B cell (primary cell): ENCODE results near the gene RIC3.

Source experiments
- EZH2 ChIP-seq: IDR thresholded peaks from 2 replicates; pipeline ENCODE4 v1.6.1; 2012; ENCODE audit warnings: borderline replicate concordance, low read depth, mild to moderate bottlenecking, moderate library complexity, low read length; ENCODE audit not compliant: insufficient read depth, poor library complexity, severe bottlenecking
- TF ChIP-seq, protein P1 (sequence below): fragments of 200-600 bp; IDR thresholded peaks from one replicate; pipeline ENCODE4 v1.8.0; 2022; ENCODE audit warnings: antibody characterized with exemption, mild to moderate bottlenecking

DNA sequence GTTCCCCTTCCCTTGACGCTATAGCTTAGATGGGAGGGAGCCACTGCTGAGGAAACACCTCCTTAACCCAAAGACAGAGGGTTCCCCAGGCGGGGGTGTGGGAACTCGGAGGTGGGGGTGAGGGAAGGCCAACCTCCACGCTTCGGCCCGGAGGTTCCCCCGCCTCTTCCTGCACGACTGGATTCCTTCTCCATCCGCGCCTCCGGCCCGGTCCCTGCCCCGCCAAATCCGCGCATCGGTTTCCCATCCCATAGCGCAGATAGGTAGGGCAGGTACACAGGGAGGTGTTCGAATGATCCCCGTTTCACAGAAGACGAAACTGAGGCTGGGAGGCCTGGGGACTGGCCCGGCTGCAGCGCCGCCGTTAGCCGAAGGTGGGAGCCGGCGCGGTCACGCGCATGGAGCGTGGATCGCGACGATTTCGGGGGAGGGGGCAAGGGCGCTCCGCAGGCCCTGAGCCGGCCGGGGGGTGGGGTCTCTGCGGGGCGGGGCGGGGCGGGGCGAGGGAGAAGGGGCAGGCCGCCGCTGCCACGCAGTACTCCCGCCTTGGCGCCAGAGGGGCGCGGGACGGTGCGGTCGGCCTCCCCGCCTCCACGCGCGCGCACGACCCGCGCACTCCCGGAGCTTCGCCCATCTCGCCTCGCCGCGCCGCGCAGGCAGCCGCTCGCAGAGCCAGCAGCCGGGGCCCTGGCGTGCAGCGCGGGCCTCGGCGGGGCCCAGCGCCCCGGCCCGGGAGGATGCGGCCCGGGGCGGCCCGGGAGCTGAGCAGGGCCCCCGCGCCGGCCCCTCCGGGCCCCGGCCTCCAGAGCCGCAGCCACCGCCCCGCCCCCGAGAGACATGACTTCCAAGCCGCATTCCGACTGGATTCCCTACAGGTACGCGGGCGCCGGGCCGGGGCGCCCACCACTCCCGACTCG lies 87.9 kb downstream of the RIC3 start, which contains the start of gene TUB:
- TF ChIP-seq, protein P1, sequence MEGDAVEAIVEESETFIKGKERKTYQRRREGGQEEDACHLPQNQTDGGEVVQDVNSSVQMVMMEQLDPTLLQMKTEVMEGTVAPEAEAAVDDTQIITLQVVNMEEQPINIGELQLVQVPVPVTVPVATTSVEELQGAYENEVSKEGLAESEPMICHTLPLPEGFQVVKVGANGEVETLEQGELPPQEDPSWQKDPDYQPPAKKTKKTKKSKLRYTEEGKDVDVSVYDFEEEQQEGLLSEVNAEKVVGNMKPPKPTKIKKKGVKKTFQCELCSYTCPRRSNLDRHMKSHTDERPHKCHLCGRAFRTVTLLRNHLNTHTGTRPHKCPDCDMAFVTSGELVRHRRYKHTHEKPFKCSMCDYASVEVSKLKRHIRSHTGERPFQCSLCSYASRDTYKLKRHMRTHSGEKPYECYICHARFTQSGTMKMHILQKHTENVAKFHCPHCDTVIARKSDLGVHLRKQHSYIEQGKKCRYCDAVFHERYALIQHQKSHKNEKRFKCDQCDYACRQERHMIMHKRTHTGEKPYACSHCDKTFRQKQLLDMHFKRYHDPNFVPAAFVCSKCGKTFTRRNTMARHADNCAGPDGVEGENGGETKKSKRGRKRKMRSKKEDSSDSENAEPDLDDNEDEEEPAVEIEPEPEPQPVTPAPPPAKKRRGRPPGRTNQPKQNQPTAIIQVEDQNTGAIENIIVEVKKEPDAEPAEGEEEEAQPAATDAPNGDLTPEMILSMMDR, result no peak
- no peak for TF ChIP-seq EZH2
